ENCODE results near the gene LRRFIP2.

The LRRFIP2 gene

DNA sequence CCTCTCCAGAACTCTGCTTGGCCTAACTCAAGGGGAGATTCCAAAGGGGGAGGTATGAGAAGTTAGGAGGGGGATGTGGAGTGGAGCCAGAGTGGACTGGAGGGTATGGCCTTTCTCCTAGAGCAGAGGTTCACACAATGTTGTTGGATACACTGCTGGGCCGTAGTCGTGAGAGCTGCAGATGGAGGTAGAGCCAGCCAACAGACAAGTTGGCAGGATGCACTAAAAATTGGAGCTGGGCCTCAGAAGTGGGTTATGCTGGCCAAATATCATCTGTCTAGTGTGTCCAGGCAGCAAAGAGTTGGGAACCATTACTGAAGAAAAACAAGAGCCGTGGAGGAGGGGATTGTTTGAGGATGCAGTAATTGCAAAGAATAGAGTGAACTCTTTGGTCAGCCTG is 27.7 kb upstream of the LRRFIP2 start:
- Histone ChIP-seq H3K79me2 (ENCODE audit: low read length) (no peaks in the 10 kb centered on the region), H3K9ac (ENCODE audit: low read length) (no peak overlapping the region), H3K4me2 (ENCODE audit: low read depth, low read length) (no peak overlapping the region), H3K4me1 (ENCODE audit: low read length) (no peaks in the 10 kb centered on the region), H3F3A (ENCODE audit: insufficient read depth, low read length) (no peaks in the 10 kb centered on the region), H3K9me2 (replicated peaks; ENCODE audit: insufficient read depth, low read length) (no peaks in the 10 kb centered on the region), H2AFZ (ENCODE audit: low read length) (no peak overlapping the region), H3K4me3 (ENCODE audit: low read length) (no peak overlapping the region), H4K20me1 (ENCODE audit: insufficient read depth, low read length) (no peaks in the 10 kb centered on the region), H3K36me3 (replicated peaks; ENCODE audit: insufficient read depth, low read length) (no peaks in the 10 kb centered on the region), H3K27me3 (replicated peaks; ENCODE audit: insufficient read depth, low read length) (no peaks in the 10 kb centered on the region), H3K9me3 (replicated peaks; ENCODE audit: insufficient read depth, low read length) (no peaks in the 10 kb centered on the region), H3K27ac (ENCODE audit: low read length) (no peak overlapping the region)
- TF ChIP-seq, protein P1, sequence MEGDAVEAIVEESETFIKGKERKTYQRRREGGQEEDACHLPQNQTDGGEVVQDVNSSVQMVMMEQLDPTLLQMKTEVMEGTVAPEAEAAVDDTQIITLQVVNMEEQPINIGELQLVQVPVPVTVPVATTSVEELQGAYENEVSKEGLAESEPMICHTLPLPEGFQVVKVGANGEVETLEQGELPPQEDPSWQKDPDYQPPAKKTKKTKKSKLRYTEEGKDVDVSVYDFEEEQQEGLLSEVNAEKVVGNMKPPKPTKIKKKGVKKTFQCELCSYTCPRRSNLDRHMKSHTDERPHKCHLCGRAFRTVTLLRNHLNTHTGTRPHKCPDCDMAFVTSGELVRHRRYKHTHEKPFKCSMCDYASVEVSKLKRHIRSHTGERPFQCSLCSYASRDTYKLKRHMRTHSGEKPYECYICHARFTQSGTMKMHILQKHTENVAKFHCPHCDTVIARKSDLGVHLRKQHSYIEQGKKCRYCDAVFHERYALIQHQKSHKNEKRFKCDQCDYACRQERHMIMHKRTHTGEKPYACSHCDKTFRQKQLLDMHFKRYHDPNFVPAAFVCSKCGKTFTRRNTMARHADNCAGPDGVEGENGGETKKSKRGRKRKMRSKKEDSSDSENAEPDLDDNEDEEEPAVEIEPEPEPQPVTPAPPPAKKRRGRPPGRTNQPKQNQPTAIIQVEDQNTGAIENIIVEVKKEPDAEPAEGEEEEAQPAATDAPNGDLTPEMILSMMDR (IDR thresholded peaks at IDR 0.05; ENCODE audit: low read length): no peak
- TF ChIP-seq EZH2phosphoT487 (IDR thresholded peaks at IDR 0.05; ENCODE audit: low read length): no peak
- no peak for TF ChIP-seq EZH2 (optimal IDR thresholded peaks at IDR 0.05; ENCODE audit: low read depth, low read length)
- DNase-seq: no peak

DNA sequence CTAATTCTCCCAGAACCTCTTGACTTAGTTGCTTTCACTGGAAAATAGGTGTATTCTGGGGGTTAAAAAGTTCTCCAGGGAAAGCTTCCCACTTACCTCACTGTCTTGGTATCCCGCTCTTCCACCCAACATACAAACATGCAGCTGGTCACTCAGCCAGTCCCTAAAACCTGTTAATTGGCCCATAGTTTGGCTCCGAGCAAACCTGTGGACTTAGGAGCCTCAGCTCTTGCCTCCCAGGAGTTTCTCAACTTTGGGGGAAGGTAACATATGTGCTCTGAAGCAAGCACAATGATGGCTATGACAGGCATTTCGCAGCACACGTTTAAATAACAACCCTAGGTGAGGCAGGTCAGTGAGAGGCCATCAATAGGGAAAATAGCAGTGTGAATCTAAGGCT is 25.8 kb upstream of the LRRFIP2 start:
- Histone ChIP-seq H3K4me2 (ENCODE audit: low read depth, low read length) (no peak overlapping the region), H4K20me1 (ENCODE audit: insufficient read depth, low read length) (no peaks in the 10 kb centered on the region), H3K27me3 (replicated peaks; ENCODE audit: insufficient read depth, low read length) (no peaks in the 10 kb centered on the region), H3K79me2 (ENCODE audit: low read length) (no peaks in the 10 kb centered on the region), H3K4me3 (ENCODE audit: low read length) (no peak overlapping the region), H3K9me2 (replicated peaks; ENCODE audit: insufficient read depth, low read length) (no peaks in the 10 kb centered on the region), H3F3A (ENCODE audit: insufficient read depth, low read length) (no peaks in the 10 kb centered on the region), H3K9me3 (replicated peaks; ENCODE audit: insufficient read depth, low read length) (no peaks in the 10 kb centered on the region), H2AFZ (ENCODE audit: low read length) (no peak overlapping the region), H3K36me3 (replicated peaks; ENCODE audit: insufficient read depth, low read length) (no peaks in the 10 kb centered on the region), H3K27ac (ENCODE audit: low read length) (no peak overlapping the region), H3K4me1 (ENCODE audit: low read length) (no peaks in the 10 kb centered on the region), H3K9ac (ENCODE audit: low read length) (no peak overlapping the region)
- TF ChIP-seq, protein P1 (IDR thresholded peaks at IDR 0.05; ENCODE audit: low read length): no peak
- no peak for TF ChIP-seq EZH2phosphoT487 (IDR thresholded peaks at IDR 0.05; ENCODE audit: low read length)
- TF ChIP-seq EZH2 (optimal IDR thresholded peaks at IDR 0.05; ENCODE audit: low read depth, low read length): no peak
- no peak for DNase-seq

DNA sequence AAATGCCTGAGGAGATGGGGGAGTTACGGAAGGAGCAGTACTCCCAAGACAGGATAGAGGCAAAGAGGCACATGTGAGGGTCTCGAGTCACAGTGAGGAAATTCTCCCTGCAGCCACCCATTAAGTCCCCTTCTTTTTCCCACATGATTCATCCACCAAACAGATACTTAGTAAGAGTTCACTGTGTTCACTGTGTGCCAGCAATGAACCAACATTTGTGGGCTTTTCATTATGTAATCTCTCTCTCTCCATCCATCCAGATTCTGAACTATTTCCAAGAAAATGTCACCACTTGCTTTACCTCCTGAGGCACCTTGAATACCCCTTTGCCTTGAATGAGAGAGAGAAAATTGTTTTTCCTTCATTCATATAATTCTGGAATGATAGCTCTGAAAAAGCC is 24.6 kb upstream of the LRRFIP2 start:
- Histone ChIP-seq H3K36me3 (replicated peaks; ENCODE audit: insufficient read depth, low read length) (no peaks in the 10 kb centered on the region), H3F3A (ENCODE audit: insufficient read depth, low read length) (no peaks in the 10 kb centered on the region), H3K4me2 (ENCODE audit: low read depth, low read length) (no peak overlapping the region), H3K9ac (ENCODE audit: low read length) (no peak overlapping the region), H2AFZ (ENCODE audit: low read length) (no peak overlapping the region), H4K20me1 (ENCODE audit: insufficient read depth, low read length) (no peaks in the 10 kb centered on the region), H3K9me3 (replicated peaks; ENCODE audit: insufficient read depth, low read length) (no peaks in the 10 kb centered on the region), H3K9me2 (replicated peaks; ENCODE audit: insufficient read depth, low read length) (no peaks in the 10 kb centered on the region), H3K79me2 (ENCODE audit: low read length) (no peaks in the 10 kb centered on the region), H3K4me3 (ENCODE audit: low read length) (no peak overlapping the region), H3K4me1 (ENCODE audit: low read length) (no peaks in the 10 kb centered on the region), H3K27ac (ENCODE audit: low read length) (no peak overlapping the region), H3K27me3 (replicated peaks; ENCODE audit: insufficient read depth, low read length) (no peaks in the 10 kb centered on the region)
- no peak for DNase-seq
- TF ChIP-seq, protein P1 (IDR thresholded peaks at IDR 0.05; ENCODE audit: low read length): no peak
- TF ChIP-seq EZH2phosphoT487 (IDR thresholded peaks at IDR 0.05; ENCODE audit: low read length): no peak
- no peak for TF ChIP-seq EZH2 (optimal IDR thresholded peaks at IDR 0.05; ENCODE audit: low read depth, low read length)

Data from MM.1S (cell line).